Measurements from ENCODE around the gene GALNT3.

The GALNT3 gene

GRCh38 chr2:165818920-165819319, 24.9 kb upstream of the GALNT3 start:
- no peak for TF ChIP-seq TAF1 (IDR thresholded peaks at IDR 0.05; ENCODE audit: borderline replicate concordance, low read depth, low read length)
- no peak for TF ChIP-seq POLR2AphosphoS5 (IDR thresholded peaks at IDR 0.05; ENCODE audit: low read depth, low read length)
- TF ChIP-seq POLR2A (IDR thresholded peaks at IDR 0.05; ENCODE audit: low read depth, low read length) = no peak
- no peak for DNase-seq (ENCODE audit: insufficient read length)
- FAIRE-seq = no peak

DNA sequence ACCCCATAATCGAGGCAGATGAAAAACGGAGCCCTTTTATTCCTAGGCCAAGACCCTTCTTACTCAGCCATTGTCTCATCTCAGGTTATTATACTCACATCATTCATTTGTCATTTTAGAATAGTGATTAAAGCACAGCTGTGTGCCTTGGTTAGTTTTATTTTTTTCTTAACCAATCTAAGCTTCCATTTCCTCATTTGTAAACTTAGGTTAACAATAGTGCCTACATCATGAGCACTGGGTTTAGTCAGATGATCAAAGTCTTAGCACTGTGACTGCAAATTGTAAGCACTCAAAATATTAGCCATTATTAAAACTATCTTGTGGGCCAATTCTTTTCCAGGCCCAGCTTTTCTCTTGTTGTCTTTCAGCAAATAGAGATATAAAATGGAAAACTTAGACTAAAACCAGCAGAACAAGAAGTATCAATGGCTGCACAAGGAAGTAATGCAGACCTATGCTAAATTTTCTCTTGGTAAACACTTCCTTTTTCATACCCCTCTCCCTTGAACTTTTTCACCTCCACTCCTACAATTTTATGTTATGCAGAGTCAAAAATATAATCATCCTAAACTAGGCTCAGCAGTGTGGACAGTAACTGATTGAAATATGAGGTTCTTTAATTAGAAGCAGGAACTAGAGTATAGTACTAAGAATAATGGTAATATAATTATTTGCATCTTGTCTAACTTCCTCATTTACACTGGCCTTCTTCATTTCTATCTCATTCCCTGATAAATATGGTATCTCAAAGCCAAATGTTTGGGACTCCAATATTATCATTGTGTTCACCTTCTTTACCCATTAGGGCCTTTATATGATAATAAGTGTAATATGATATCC, 21.5 kb upstream of the GALNT3 start:
- FAIRE-seq (peak; percentile 61), DNase-seq (ENCODE audit: insufficient read length) (no peak)
- TF ChIP-seq TAF1 (IDR thresholded peaks at IDR 0.05; ENCODE audit: borderline replicate concordance, low read depth, low read length) = no peak

DNA sequence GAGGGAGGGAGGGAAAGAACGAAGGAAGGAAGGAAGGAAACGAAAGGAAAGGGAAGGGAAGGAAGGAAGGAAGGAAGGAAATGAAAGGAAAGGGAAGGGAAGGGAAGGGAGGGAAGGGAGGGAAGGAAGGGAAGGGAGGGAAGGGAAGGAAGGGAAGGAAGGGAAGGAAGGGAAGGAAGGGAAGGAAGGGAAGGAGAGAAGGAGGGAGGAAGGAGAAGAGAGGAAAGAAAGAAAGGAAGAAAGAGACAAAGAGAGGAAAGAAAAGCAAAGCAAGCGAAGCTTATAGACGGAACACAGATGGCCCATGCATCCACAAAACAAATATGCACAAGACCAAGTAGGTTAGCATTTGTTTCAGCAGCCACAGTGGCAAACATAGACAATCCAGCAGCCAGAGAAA, 20.4 kb upstream of the GALNT3 start:
- TF ChIP-seq POLR2A (IDR thresholded peaks at IDR 0.05; ENCODE audit: low read depth, low read length) (no peak), POLR2AphosphoS5 (IDR thresholded peaks at IDR 0.05; ENCODE audit: low read depth, low read length) (no peak), TAF1 (IDR thresholded peaks at IDR 0.05; ENCODE audit: borderline replicate concordance, low read depth, low read length) (no peak)
- FAIRE-seq = no peak
- no peak for DNase-seq (ENCODE audit: insufficient read length)

DNA sequence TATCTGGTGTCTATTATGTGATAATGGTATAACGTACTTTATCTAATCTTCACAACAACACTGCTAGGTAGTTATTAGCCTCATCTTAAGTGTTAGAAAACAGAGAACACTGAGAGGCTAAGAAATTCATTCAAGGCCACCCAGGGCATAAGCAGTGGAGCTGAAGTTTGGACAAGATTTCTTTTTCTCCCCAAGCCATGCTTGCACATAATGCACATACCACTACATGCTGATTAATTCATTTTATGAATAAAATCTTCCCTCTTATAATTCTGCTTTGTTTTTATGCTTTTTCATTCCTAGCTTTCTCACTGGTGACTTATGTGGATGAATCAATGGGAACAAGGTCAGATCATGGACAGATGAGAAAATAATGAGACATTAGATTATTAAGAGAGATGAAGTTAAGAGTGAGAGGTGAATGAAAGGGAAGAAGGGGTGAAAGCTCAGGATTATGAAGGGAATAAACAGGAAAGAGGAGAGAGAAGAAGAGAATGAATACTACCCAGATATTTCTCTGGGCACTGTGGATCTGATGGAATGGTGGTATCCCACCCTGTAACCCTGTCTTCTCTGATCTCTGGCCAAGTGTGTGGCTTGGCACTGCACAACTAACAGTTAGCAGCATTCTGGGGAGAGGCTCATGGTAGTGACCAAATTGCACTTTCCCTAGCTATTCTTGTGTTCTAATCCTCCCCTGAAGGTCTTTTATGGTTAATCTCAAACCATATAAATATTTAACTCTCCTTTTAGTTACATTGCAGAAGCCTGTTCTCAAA, 17.7 kb upstream of the GALNT3 start:
- FAIRE-seq (no peak), DNase-seq (ENCODE audit: insufficient read length) (no peak)
- no peak for TF ChIP-seq POLR2AphosphoS5 (IDR thresholded peaks at IDR 0.05; ENCODE audit: low read depth, low read length)
- TF ChIP-seq POLR2A (IDR thresholded peaks at IDR 0.05; ENCODE audit: low read depth, low read length) = no peak
- no peak for TF ChIP-seq TAF1 (IDR thresholded peaks at IDR 0.05; ENCODE audit: borderline replicate concordance, low read depth, low read length)

DNA sequence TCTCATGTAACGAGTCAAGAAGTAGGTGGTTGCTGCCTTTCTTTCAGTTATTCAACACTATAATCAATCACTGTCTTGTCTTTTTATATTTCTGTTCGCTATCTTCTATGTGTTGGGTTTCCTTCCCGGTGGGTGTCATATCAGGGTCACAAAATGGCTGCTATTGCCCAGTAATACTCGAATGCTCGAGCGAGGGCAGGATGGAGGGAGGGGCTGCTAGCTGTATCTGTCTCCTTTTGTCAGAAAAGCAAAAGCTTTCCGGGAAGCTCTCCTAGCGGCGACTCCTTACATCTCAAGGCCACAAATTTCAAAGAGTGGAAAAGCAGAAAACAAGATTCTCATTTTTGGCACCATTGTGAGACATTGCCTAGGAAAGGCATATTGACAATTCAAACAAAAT, 16.4 kb upstream of the GALNT3 start:
- DNase-seq (ENCODE audit: insufficient read length) (no peak), FAIRE-seq (no peak)
- no peak for TF ChIP-seq POLR2AphosphoS5 (IDR thresholded peaks at IDR 0.05; ENCODE audit: low read depth, low read length)
- no peak for TF ChIP-seq POLR2A (IDR thresholded peaks at IDR 0.05; ENCODE audit: low read depth, low read length)
- no peak for TF ChIP-seq TAF1 (IDR thresholded peaks at IDR 0.05; ENCODE audit: borderline replicate concordance, low read depth, low read length)

DNA sequence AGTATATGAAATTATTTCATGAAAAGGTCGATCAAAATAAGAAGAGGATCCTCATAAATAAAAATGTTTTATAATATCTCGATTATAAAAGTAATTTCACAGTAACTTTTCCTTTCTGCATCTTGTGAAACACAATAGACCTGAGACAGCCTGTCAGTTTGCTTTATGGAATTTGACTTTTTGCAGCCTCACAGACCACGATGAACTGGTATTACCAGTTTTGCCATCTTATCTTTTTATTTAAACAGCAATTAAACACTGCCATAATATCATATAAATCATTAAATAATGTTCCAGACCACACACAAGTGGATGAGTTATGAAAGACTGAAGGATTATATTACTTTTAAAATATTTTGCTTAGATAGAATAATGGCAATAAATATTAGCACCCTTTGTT, 10.7 kb upstream of the GALNT3 start:
- FAIRE-seq (no peak), DNase-seq (ENCODE audit: insufficient read length) (no peak)
- TF ChIP-seq TAF1 (IDR thresholded peaks at IDR 0.05; ENCODE audit: borderline replicate concordance, low read depth, low read length) (no peak), POLR2A (IDR thresholded peaks at IDR 0.05; ENCODE audit: low read depth, low read length) (no peak), POLR2AphosphoS5 (IDR thresholded peaks at IDR 0.05; ENCODE audit: low read depth, low read length) (no peak)

- DNase-seq (ENCODE audit: insufficient read length) (no peak), FAIRE-seq (peak; percentile 17)
- TF ChIP-seq POLR2AphosphoS5 (IDR thresholded peaks at IDR 0.05; ENCODE audit: low read depth, low read length) (no peak), TAF1 (IDR thresholded peaks at IDR 0.05; ENCODE audit: borderline replicate concordance, low read depth, low read length) (no peak), POLR2A (IDR thresholded peaks at IDR 0.05; ENCODE audit: low read depth, low read length) (no peak)
Measured at GRCh38 chr2:165803123-165803760, 9.2 kb upstream of the GALNT3 start.

DNA sequence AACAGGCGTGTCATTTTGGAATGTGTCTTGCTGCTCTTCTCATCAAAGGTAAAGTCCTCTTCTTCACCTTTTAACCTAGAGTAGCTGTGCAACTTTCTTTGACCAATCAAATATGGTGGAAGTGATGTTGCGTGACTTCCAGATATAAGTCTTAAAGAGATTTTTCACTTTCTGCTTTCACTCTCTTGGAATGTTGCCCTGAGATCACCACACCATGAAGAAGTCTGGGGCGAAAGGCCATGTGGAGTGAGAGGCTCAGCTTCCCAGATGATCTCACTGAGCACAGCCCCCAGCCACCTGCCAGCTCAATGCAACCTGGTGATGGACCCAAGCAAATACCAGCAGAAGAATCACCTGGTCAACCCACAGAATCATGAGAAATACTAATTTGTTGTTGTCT, 7.1 kb upstream of the GALNT3 start:
- DNase-seq (ENCODE audit: insufficient read length) (no peak), FAIRE-seq (no peak)
- TF ChIP-seq POLR2A (IDR thresholded peaks at IDR 0.05; ENCODE audit: low read depth, low read length) (no peak), TAF1 (IDR thresholded peaks at IDR 0.05; ENCODE audit: borderline replicate concordance, low read depth, low read length) (no peak), POLR2AphosphoS5 (IDR thresholded peaks at IDR 0.05; ENCODE audit: low read depth, low read length) (no peak)

DNA sequence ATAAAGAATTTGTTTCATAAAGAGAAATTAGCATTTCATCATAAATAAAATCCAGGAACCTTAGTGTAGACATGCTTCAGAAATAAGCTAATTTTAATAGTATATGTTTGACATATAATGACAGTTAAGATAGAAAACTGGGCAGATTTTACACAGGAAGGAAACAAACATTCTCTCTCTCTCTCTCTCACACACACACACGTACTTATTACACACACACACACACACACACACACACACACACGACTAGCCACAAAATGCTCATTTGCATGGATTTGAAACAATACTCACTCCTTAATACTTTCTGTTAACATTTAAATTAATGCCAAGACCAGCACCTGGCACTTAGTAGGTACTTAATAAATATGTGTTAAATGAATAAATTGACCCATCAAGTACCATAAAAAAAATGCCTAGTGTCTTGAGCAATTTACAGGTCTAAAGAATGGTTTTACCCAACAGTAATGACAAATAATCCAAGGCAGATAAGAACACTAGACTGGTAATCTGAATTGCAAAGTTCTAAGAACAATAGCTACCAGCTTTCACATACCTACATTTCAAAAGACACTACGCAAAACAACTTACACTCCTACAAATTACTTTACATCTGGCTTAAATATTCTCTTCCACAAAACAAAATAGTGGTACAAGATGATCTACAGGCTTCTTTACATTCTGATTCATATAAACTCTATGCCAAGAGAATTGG, 2.9 kb upstream of the GALNT3 start:
- DNase-seq (ENCODE audit: insufficient read length) (no peak), FAIRE-seq (no peak)
- TF ChIP-seq TAF1 (IDR thresholded peaks at IDR 0.05; ENCODE audit: borderline replicate concordance, low read depth, low read length) (no peak), POLR2AphosphoS5 (IDR thresholded peaks at IDR 0.05; ENCODE audit: low read depth, low read length) (no peak), POLR2A (IDR thresholded peaks at IDR 0.05; ENCODE audit: low read depth, low read length) (no peak)

DNA sequence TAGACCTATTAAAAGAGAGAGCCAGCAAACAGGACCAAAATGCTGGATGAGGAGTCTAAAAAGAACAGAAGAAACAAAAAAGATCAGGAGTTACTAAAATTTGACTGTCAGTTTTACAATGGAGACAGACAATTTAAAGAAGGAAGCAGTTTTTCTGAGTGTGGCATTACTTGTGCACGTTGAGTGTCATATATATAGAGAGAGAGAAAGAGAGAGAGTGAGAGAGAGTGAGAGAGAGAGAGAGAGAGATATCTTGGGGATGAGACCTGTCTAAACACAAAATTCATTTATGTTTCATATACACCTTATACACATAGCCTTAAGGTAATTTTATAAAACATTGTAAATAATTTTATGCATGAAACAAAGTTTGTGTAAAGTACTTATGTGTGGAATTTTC, 2.1 kb upstream of the GALNT3 start:
- DNase-seq (ENCODE audit: insufficient read length) = no peak
- TF ChIP-seq POLR2AphosphoS5 (IDR thresholded peaks at IDR 0.05; ENCODE audit: low read depth, low read length) (no peak), TAF1 (IDR thresholded peaks at IDR 0.05; ENCODE audit: borderline replicate concordance, low read depth, low read length) (no peak), POLR2A (IDR thresholded peaks at IDR 0.05; ENCODE audit: low read depth, low read length) (no peak)
- FAIRE-seq = no peak

DNA sequence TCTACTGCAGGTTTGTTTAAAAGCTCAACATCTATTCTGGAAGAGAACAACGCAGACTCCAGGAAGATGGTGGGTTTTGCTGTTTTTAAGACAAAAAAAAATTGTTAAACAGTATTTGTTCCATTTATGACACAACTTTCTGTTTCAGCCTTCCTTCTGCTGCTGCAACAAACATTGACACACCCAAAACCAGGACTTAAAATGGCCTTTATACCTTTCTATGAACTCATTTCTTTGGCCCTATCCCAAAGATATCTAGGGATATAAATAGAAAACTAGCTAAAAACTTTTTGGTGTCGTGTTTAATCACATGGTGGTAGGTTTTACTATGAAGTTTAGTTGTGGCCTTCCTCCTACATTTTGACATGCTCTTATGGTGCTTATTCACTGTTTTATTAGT, 964 bp upstream of the GALNT3 start:
- TF ChIP-seq POLR2A (IDR thresholded peaks at IDR 0.05; ENCODE audit: low read depth, low read length) = no peak
- no peak for TF ChIP-seq TAF1 (IDR thresholded peaks at IDR 0.05; ENCODE audit: borderline replicate concordance, low read depth, low read length)
- TF ChIP-seq POLR2AphosphoS5 (IDR thresholded peaks at IDR 0.05; ENCODE audit: low read depth, low read length) = no peak
- DNase-seq (ENCODE audit: insufficient read length) (no peak), FAIRE-seq (peak; percentile 56)

Measured in GM12892 (cell line).